Vagina (tissue), 2 donors: ENCODE measurements around the gene CUBN. TPM values are rescaled to one million over a fixed set of nuclear protein-coding genes. Genes with fewer than 3 reads are reported as not detected.
A peak's percentile ranks its signal among the peaks of the same experiment; 100 is the strongest.

Experiments used
- DNase-seq, 2 donors: peaks; one replicate each; pipeline ENCODE4 v3.0.0-alpha.2; 2017; ENCODE audit errors: extremely low spot score in 2 of 2
- H3K27ac ChIP-seq: fragments of 200-600 bp; sonication (generic); one replicate; pipeline ENCODE4 v1.5.1; 2019
- H3K27me3 ChIP-seq: fragments of 200-600 bp; sonication (generic); one replicate; pipeline ENCODE4 v1.5.1; 2019
- H3K36me3 ChIP-seq, 2 donors: fragments of 200-600 bp; sonication (generic); one replicate each; pipeline ENCODE4 v1.5.1; 2017 to 2019
- H3K4me1 ChIP-seq: fragments of 200-600 bp; sonication (generic); one replicate; pipeline ENCODE4 v1.5.1; 2019
- H3K4me3 ChIP-seq, 2 donors: fragments of 200-600 bp; sonication (generic); 1 replicate in 1 of 2; 2 replicates in 1 of 2; pipeline ENCODE4 v1.5.1; 2016 to 2019
- H3K9me3 ChIP-seq: fragments of 200-600 bp; sonication (generic); one replicate; pipeline ENCODE4 v1.5.1; 2019
- CTCF ChIP-seq, 3 experiments: fragments of 450-650 bp in 2 of 3; fragments of 200-600 bp in 1 of 3; sonication (generic) in 1 of 3; IDR thresholded peaks; one replicate each; pipeline ENCODE4 v1.5.1; 2017 to 2019; ENCODE audit warnings: antibody characterized with exemption in 3 of 3, mild to moderate bottlenecking in 2 of 3, moderate library complexity in 2 of 3
- POLR2A ChIP-seq, 2 donors: fragments of 450-650 bp; IDR thresholded peaks; one replicate each; pipeline ENCODE4 v1.6.1; 2017; ENCODE audit warnings: antibody characterized with exemption in 2 of 2, mild to moderate bottlenecking in 2 of 2, moderate library complexity in 2 of 2
- POLR2AphosphoS5 ChIP-seq, 2 donors: sonication (generic); formaldehyde crosslinking; IDR thresholded peaks; one replicate each; pipeline ENCODE4 v1.9.0; 2017; ENCODE audit warnings: antibody characterized with exemption in 2 of 2, mild to moderate bottlenecking in 2 of 2, low read depth in 1 of 2; ENCODE audit not compliant: insufficient read depth in 1 of 2
- intact Hi-C: fragments of 100-400 bp; cut with DNase I; formaldehyde crosslinking; loops from one replicate; pipeline ENCODE4 v1.15.1; 2023
- total RNA-seq: library from RNA; depleted of rRNA; stranded (reverse); fragments of >200 nt; gene quantifications from one replicate; pipeline ENCODE4 v1.2.3, GENCODE V29; 2016

Gene CUBN
- total RNA-seq, 1 donor from 2014 or later, result 4.4 TPM

GRCh38 chr10:17084258-17084657, 45.4 kb downstream of the CUBN start:
- Histone ChIP-seq H3K4me1 (peaks cover 10% of the 10 kb centered on the region), H3K27ac (no peak overlapping the region), H3K9me3 (no peaks in the 10 kb centered on the region), H3K4me3 (no peak overlapping the region), H3K36me3 (no peaks in the 10 kb centered on the region), H3K27me3 (no peaks in the 10 kb centered on the region)
- intact Hi-C loops, result no loop called here
- DNase-seq, result no peak
- TF ChIP-seq POLR2AphosphoS5 (IDR thresholded peaks at IDR 0.05; ENCODE audit: insufficient read depth in 1 of 2, low read depth in 1 of 2) (no peak), POLR2A (IDR thresholded peaks at IDR 0.05) (no peak), CTCF (IDR thresholded peaks at IDR 0.05) (no peak)

GRCh38 chr10:17081431-17081830, 48.2 kb downstream of the CUBN start:
- no peak for TF ChIP-seq CTCF (IDR thresholded peaks at IDR 0.05)
- no peak for TF ChIP-seq POLR2A (IDR thresholded peaks at IDR 0.05)
- no peak for TF ChIP-seq POLR2AphosphoS5 (IDR thresholded peaks at IDR 0.05; ENCODE audit: insufficient read depth in 1 of 2, low read depth in 1 of 2)
- H3K4me3 ChIP-seq, result no peak overlapping the region
- H3K4me1 ChIP-seq, result peaks cover 18% of the 10 kb centered on the region
- DNase-seq, result no peak
- H3K27me3 ChIP-seq, result no peaks in the 10 kb centered on the region
- no peaks in the 10 kb centered on the region for H3K9me3 ChIP-seq
- H3K27ac ChIP-seq, result no peak overlapping the region
- intact Hi-C loops, result no loop called here
- no peaks in the 10 kb centered on the region for H3K36me3 ChIP-seq

GRCh38 chr10:17077890-17078289, 51.7 kb downstream of the CUBN start:
- Histone ChIP-seq H3K27me3 (no peaks in the 10 kb centered on the region), H3K4me1 (peaks cover 15% of the 10 kb centered on the region), H3K36me3 (no peaks in the 10 kb centered on the region), H3K27ac (peak overlapping the region; percentile 10), H3K9me3 (no peaks in the 10 kb centered on the region), H3K4me3 (no peak overlapping the region)
- DNase-seq, result no peak
- intact Hi-C loops, result no loop called here
- TF ChIP-seq POLR2A (IDR thresholded peaks at IDR 0.05), result no peak

- intact Hi-C loops, result no loop called here
Measured at GRCh38 chr10:17077346-17077781, 52.2 kb downstream of the CUBN start.

GRCh38 chr10:17076626-17077345, 52.8 kb downstream of the CUBN start:
- TF ChIP-seq POLR2A (IDR thresholded peaks at IDR 0.05), result no peak
- TF ChIP-seq CTCF (IDR thresholded peaks at IDR 0.05), result no peak
- TF ChIP-seq POLR2AphosphoS5 (IDR thresholded peaks at IDR 0.05; ENCODE audit: insufficient read depth in 1 of 2, low read depth in 1 of 2), result no peak
- Histone ChIP-seq H3K9me3 (no peaks in the 10 kb centered on the region), H3K4me3 (no peak overlapping the region), H3K4me1 (peaks cover 15% of the 10 kb centered on the region), H3K27ac (peak overlapping the region; percentile 75), H3K27me3 (no peaks in the 10 kb centered on the region), H3K36me3 (no peaks in the 10 kb centered on the region)
- intact Hi-C loops, result no loop called here
- DNase-seq, result no peak

More at GRCh38 chr10:17077346-17077781, 52.2 kb downstream of the CUBN start:
- Histone ChIP-seq H3K27ac (peak overlapping the region; percentile 10), H3K27me3 (no peaks in the 10 kb centered on the region), H3K36me3 (no peaks in the 10 kb centered on the region), H3K9me3 (no peaks in the 10 kb centered on the region), H3K4me1 (peaks cover 15% of the 10 kb centered on the region), H3K4me3 (no peak overlapping the region)
- no peak for DNase-seq
- TF ChIP-seq CTCF (IDR thresholded peaks at IDR 0.05) (no peak), POLR2AphosphoS5 (IDR thresholded peaks at IDR 0.05; ENCODE audit: insufficient read depth in 1 of 2, low read depth in 1 of 2) (no peak), POLR2A (IDR thresholded peaks at IDR 0.05) (no peak)
